ENCODE results near the gene CROCC2.
A peak's percentile ranks its signal among the peaks of the same experiment; 100 is the strongest.

CROCC2 gene

GRCh38 chr2:240935103-240935876 lies 29.2 kb downstream of the CROCC2 start:
- H3K9ac ChIP-seq (ENCODE audit: low read length) = no peak overlapping the region
- no peaks in the 10 kb centered on the region for H3K27me3 ChIP-seq (replicated peaks; ENCODE audit: control insufficient read depth, insufficient read depth, low read length)
- no peaks in the 10 kb centered on the region for H3K36me3 ChIP-seq (ENCODE audit: control insufficient read depth, insufficient read depth, low read length, severe bottlenecking)
- H3K4me1 ChIP-seq (ENCODE audit: control insufficient read depth, insufficient read depth, low read length) = no peaks in the 10 kb centered on the region
- no peak for DNase-seq (ENCODE audit: low read depth)
- no peak overlapping the region for H3K4me3 ChIP-seq (ENCODE audit: low read length)
- H3K9me3 ChIP-seq (ENCODE audit: control insufficient read depth, low read length) = peaks cover 20% of the 10 kb centered on the region

GRCh38 chr2:240936106-240936505 lies 30.0 kb downstream of the CROCC2 start:
- no peaks in the 10 kb centered on the region for H3K4me1 ChIP-seq (ENCODE audit: control insufficient read depth, insufficient read depth, low read length)
- peaks cover 20% of the 10 kb centered on the region for H3K9me3 ChIP-seq (ENCODE audit: control insufficient read depth, low read length)
- no peak overlapping the region for H3K9ac ChIP-seq (ENCODE audit: low read length)
- no peaks in the 10 kb centered on the region for H3K36me3 ChIP-seq (ENCODE audit: control insufficient read depth, insufficient read depth, low read length, severe bottlenecking)
- H3K27me3 ChIP-seq (replicated peaks; ENCODE audit: control insufficient read depth, insufficient read depth, low read length) = no peaks in the 10 kb centered on the region
- DNase-seq (ENCODE audit: low read depth) = no peak
- no peak overlapping the region for H3K4me3 ChIP-seq (ENCODE audit: low read length)

- H3K27me3 ChIP-seq (replicated peaks; ENCODE audit: control insufficient read depth, insufficient read depth, low read length) = no peaks in the 10 kb centered on the region
- H3K4me3 ChIP-seq (ENCODE audit: low read length) = no peak overlapping the region
- no peaks in the 10 kb centered on the region for H3K4me1 ChIP-seq (ENCODE audit: control insufficient read depth, insufficient read depth, low read length)
- H3K9me3 ChIP-seq (ENCODE audit: control insufficient read depth, low read length) = peaks cover 6% of the 10 kb centered on the region
- no peak for DNase-seq (ENCODE audit: low read depth)
- H3K9ac ChIP-seq (ENCODE audit: low read length) = no peak overlapping the region
- no peaks in the 10 kb centered on the region for H3K36me3 ChIP-seq (ENCODE audit: control insufficient read depth, insufficient read depth, low read length, severe bottlenecking)
Observed at GRCh38 chr2:240946046-240946445, 39.9 kb downstream of the CROCC2 start.

- Histone ChIP-seq H3K9ac (ENCODE audit: low read length) (no peak overlapping the region), H3K36me3 (ENCODE audit: control insufficient read depth, insufficient read depth, low read length, severe bottlenecking) (no peaks in the 10 kb centered on the region), H3K9me3 (ENCODE audit: control insufficient read depth, low read length) (peaks cover 1% of the 10 kb centered on the region), H3K27me3 (replicated peaks; ENCODE audit: control insufficient read depth, insufficient read depth, low read length) (peaks cover 4% of the 10 kb centered on the region), H3K4me1 (ENCODE audit: control insufficient read depth, insufficient read depth, low read length) (no peaks in the 10 kb centered on the region), H3K4me3 (ENCODE audit: low read length) (no peak overlapping the region)
- DNase-seq (ENCODE audit: low read depth) = peak; percentile 25
Observed at GRCh38 chr2:240946654-240947053, 40.5 kb downstream of the CROCC2 start.

DNA sequence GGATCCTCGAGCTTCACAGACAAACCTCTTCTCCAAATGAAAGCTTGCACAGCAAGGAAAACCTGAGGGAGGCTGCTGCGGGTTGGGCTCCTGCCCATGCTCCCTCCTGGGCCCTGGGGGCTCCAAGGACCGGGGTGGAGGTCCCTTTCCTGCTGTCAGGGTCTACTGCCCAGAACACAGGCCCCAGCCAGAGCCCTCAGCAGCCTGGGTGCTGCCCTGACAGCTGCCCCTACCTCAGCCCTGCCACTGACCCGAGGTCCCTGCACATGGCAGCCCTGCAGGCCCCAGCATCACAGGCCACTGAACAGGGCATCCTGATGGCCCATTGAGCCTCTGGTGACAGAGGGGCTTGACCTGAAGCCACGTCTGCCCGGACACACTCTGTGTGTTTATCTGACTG lies 41.0 kb downstream of the CROCC2 start:
- DNase-seq (ENCODE audit: low read depth) = no peak
- peaks cover 7% of the 10 kb centered on the region for H3K27me3 ChIP-seq (replicated peaks; ENCODE audit: control insufficient read depth, insufficient read depth, low read length)
- no peak overlapping the region for H3K9ac ChIP-seq (ENCODE audit: low read length)
- H3K4me3 ChIP-seq (ENCODE audit: low read length) = no peak overlapping the region
- H3K9me3 ChIP-seq (ENCODE audit: control insufficient read depth, low read length) = no peaks in the 10 kb centered on the region
- no peaks in the 10 kb centered on the region for H3K36me3 ChIP-seq (ENCODE audit: control insufficient read depth, insufficient read depth, low read length, severe bottlenecking)
- no peaks in the 10 kb centered on the region for H3K4me1 ChIP-seq (ENCODE audit: control insufficient read depth, insufficient read depth, low read length)

DNA sequence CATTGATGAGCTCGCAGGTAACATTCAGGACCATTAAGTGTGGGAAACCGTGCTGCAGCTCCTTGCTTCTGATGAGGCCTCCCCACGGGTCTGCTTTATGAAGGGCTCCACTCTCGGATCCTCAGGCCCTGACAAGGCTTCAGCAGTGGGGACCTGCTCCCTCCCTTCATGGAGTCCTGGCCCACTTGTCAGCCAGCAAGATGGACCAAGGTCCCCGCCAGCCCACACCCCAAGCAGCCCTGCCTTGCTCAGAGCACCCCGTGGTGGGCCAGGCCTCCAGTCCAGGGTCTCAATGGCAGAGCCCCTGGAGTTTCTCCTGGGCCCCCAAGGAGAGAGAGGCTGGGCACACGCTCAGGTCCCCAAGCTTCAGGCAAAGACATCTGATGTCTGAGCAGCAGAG lies 41.5 kb downstream of the CROCC2 start:
- H3K9ac ChIP-seq (ENCODE audit: low read length) = no peak overlapping the region
- DNase-seq (ENCODE audit: low read depth) = no peak
- H3K36me3 ChIP-seq (ENCODE audit: control insufficient read depth, insufficient read depth, low read length, severe bottlenecking) = no peaks in the 10 kb centered on the region
- no peaks in the 10 kb centered on the region for H3K9me3 ChIP-seq (ENCODE audit: control insufficient read depth, low read length)
- H3K4me3 ChIP-seq (ENCODE audit: low read length) = no peak overlapping the region
- H3K4me1 ChIP-seq (ENCODE audit: control insufficient read depth, insufficient read depth, low read length) = no peaks in the 10 kb centered on the region
- peaks cover 7% of the 10 kb centered on the region for H3K27me3 ChIP-seq (replicated peaks; ENCODE audit: control insufficient read depth, insufficient read depth, low read length)

GRCh38 chr2:240948086-240948485 lies 42.0 kb downstream of the CROCC2 start:
- Histone ChIP-seq H3K9me3 (ENCODE audit: control insufficient read depth, low read length) (no peaks in the 10 kb centered on the region), H3K27me3 (replicated peaks; ENCODE audit: control insufficient read depth, insufficient read depth, low read length) (peaks cover 7% of the 10 kb centered on the region), H3K36me3 (ENCODE audit: control insufficient read depth, insufficient read depth, low read length, severe bottlenecking) (no peaks in the 10 kb centered on the region), H3K4me3 (ENCODE audit: low read length) (no peak overlapping the region), H3K9ac (ENCODE audit: low read length) (no peak overlapping the region), H3K4me1 (ENCODE audit: control insufficient read depth, insufficient read depth, low read length) (no peaks in the 10 kb centered on the region)
- no peak for DNase-seq (ENCODE audit: low read depth)

DNA sequence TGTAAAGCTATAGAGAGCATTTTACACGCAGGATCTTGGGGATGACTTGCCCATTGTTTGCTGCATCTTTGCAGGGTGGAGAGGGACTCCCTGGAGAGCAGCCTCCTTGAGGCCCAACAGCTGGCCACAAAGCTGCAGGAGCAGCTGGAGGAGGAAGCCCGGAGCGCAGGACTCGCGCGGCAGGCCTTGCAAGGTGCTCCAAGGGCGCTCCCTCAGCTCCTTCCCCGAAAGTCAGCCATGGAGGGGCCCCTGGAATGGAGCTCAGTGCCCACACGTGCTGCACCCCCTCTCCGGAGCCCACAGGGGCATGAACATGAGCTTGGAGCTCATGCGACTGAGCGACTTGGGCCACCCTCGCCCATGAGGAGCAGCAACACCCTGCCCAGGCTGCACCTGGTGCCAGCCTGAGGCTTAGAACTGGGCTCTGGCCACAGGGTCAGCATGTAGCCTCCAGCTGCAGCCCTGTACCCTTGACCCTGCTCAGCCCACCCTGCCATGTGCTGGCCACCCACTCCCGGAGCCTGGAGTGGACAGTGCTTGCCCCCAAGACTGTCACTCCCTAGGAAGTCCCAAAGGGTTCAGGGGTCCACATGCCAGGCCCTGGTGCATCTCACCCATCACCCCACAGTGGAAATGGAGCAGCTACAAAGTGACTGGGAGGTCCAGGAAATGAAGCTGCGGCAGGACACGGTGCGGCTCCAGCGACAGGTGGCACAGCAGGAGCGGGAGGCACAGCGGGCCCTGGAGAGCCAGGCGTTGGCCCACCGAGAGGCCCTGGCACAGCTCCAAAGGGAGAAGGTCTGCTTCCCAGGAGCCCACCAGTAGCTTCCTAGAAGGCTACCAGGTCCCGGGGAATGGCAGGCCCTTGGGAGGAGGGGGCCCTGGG lies 43.0 kb downstream of the CROCC2 start:
- no peaks in the 10 kb centered on the region for H3K36me3 ChIP-seq (ENCODE audit: control insufficient read depth, insufficient read depth, low read length, severe bottlenecking)
- DNase-seq (ENCODE audit: low read depth) = no peak
- H3K9me3 ChIP-seq (ENCODE audit: control insufficient read depth, low read length) = no peaks in the 10 kb centered on the region
- H3K9ac ChIP-seq (ENCODE audit: low read length) = no peak overlapping the region
- H3K4me3 ChIP-seq (ENCODE audit: low read length) = no peak overlapping the region
- H3K27me3 ChIP-seq (replicated peaks; ENCODE audit: control insufficient read depth, insufficient read depth, low read length) = peaks cover 7% of the 10 kb centered on the region
- no peaks in the 10 kb centered on the region for H3K4me1 ChIP-seq (ENCODE audit: control insufficient read depth, insufficient read depth, low read length)

DNA sequence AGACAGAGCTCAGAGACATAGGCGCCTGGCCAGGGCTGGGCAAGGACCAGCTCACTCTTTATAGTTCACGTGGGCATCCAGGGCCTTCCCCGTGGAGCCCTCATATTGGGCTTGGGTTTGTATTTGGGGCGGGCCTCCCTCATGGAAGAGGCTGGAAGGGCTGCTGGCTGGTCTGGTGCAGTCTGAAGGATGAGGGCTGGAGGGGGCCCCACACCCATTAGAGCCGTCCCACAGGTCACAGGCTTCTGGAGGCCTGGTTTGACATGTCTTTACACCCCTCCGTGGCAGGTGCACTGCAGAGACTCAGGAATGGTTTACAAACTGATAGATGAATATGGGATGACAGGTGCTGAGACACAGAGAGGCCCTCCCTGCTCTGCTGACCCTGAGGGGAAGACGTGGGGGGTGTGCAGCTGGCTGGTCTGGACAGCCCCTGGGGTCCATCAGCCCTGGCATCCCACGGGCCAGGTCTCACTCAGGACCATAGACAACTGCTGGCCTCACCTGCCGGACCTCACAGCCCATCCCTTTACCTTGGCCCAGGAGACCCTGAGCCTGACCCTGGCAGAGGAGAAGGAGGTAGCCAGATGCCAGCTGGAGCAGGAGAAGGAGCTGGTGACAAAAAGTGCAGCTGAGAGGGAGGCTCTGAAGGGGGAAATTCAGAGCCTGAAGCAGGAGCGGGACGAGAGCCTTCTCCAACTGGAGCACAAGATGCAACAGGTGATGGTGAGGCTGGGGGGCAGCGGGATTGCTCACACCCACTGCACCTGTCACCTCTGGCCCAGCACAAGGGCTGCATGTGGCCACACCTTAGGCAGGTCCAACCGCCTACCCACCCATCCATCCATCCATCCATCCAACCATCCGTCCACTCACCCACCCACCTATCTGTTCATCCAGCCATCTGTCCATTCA lies 43.9 kb downstream of the CROCC2 start:
- Histone ChIP-seq H3K4me1 (ENCODE audit: control insufficient read depth, insufficient read depth, low read length) (no peaks in the 10 kb centered on the region), H3K27me3 (replicated peaks; ENCODE audit: control insufficient read depth, insufficient read depth, low read length) (peaks cover 7% of the 10 kb centered on the region), H3K4me3 (ENCODE audit: low read length) (no peak overlapping the region), H3K9ac (ENCODE audit: low read length) (no peak overlapping the region), H3K9me3 (ENCODE audit: control insufficient read depth, low read length) (no peaks in the 10 kb centered on the region), H3K36me3 (ENCODE audit: control insufficient read depth, insufficient read depth, low read length, severe bottlenecking) (no peaks in the 10 kb centered on the region)
- no peak for DNase-seq (ENCODE audit: low read depth)

DNA sequence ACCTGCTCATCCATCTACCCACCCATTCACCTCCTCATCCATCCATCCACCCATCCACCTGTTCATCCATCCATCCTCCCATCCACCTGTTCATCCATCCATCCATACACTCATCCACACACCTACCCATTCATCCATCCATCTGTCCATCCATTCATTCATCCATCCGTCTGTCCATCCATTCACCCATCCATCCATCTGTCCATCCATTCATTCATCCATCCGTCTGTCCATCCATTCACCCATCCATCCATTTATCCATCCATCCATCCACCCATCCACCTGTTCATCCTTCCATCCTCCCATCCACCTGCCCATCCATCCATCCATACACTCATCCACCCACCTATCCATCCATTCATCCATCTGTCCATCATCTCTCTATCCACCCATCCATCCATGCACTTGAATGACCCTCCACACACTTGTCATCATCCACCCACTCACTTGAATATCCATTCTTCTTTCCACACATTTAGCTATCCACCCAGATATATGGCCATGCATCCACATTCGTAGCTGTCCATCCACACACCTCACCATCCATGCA lies 45.0 kb downstream of the CROCC2 start:
- H3K36me3 ChIP-seq (ENCODE audit: control insufficient read depth, insufficient read depth, low read length, severe bottlenecking) = no peaks in the 10 kb centered on the region
- no peaks in the 10 kb centered on the region for H3K9me3 ChIP-seq (ENCODE audit: control insufficient read depth, low read length)
- H3K4me1 ChIP-seq (ENCODE audit: control insufficient read depth, insufficient read depth, low read length) = no peaks in the 10 kb centered on the region
- H3K9ac ChIP-seq (ENCODE audit: low read length) = no peak overlapping the region
- peaks cover 7% of the 10 kb centered on the region for H3K27me3 ChIP-seq (replicated peaks; ENCODE audit: control insufficient read depth, insufficient read depth, low read length)
- DNase-seq (ENCODE audit: low read depth) = no peak
- no peak overlapping the region for H3K4me3 ChIP-seq (ENCODE audit: low read length)

Measured in adipocyte (in vitro differentiated cells).